LoVo (cell line): Measurements from ENCODE around the gene OSBPL5.
"Not testable (repeated sequence)": the region's sequence is repeated elsewhere in the genome, so short reads cannot be mapped to it uniquely, and the experiment has no call there.

Experiments used
- DNase-seq: peaks from one replicate; pipeline ENCODE4 v3.0.0-alpha.2; 2016; ENCODE audit warnings: low spot score

Gene OSBPL5

DNA sequence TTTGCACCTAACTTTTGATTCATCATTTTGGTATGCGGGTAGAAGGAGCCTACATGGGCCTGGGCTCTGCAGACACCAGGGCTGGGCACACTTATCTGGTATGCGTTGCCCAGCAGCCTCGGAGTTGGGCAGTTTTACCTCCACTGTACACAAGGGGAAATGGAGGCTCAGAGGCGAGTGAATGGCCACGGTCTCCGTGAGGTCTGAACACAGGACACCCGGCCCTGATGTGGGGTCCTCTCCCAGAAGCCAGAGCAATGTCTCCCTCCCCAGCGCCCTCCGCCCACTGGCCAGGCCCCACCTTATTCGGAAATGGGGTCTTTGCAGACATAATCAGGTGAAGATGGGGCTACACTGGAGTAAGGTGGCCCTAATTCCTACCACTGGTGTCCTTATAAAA is 43.7 kb downstream of the OSBPL5 start:
- no peak for DNase-seq

- DNase-seq, result no peak
Observed at GRCh38 chr11:3120071-3120792, 44.9 kb downstream of the OSBPL5 start.

- no peak for DNase-seq
Observed at GRCh38 chr11:3119141-3119821, 45.8 kb downstream of the OSBPL5 start.

DNA sequence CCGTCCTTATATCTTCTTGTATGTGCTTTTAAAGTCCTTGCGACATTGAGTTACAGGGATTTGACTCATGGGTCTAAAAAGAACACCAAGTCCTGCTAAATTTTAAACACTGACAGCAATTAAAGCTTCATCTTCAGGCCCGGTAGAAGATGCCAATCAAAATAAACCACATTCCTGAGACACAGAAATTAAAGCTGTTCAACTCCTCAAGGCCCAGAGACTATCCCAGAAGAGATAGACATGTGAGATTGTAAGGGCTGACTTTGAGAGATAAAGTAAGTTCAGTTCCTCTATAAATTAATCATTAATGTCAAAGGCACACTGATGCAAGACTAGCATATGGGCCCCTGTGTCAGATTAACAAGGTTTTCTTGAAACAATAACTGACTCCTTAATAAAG is 49.8 kb downstream of the OSBPL5 start:
- DNase-seq, result no peak

DNA sequence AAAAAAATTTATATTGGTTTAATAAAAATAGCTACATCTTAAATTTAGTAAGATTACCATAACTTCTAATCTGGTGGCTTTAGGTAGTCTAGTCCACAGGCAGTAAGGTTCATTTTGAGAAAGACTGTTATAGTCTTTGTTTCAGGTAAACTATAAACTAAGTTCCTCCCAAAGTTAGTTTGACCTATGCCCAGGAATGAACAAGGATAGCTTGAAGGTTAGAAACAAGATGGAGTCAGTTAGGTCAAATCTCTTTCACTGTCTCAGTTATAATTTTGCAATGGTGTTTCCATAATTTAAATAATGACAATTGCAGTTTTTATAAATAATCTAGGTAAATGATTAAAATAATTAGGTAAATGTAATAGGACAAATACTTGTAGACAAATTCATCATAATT is 51.4 kb downstream of the OSBPL5 start:
- DNase-seq, result not testable (repeated sequence)

DNA sequence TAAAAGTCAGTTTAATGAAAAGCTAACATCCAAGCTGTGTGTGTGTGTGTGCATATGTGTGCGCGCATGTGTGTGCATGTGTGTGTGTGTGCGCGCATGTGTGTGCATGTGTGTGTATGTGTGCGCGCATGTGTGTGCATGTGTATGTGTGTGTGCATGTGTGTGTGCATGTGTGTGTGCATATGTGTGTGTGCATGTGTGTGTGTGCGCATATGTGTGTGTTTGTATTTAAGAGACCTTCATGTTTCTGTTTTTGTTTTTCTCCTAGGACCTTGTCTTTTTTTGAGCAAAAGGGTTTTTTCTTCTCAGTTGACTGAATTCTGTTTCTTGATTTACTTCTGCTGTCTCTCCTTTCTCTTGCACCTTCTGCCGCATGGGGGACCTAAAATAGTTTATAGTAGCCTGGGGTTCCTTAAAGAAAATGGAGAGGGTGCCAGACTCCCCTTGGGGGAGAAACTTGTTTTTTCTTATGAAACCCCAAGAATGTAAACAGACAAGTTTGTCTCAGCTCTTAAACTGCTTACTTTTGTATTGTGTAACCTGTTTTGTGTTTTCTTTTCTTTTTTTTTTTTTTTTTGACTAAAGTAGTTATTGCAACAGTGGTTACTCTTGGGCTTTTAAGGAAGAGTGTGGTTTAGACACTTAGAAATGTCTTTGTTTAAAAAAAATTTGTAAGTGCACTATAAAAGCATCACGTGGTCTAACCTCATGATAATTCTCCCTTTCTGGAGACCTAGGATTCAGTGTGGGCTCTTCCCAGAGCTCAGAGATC is 53.0 kb downstream of the OSBPL5 start:
- DNase-seq, result no peak

- no peak for DNase-seq
Observed at GRCh38 chr11:3111466-3111865, 53.6 kb downstream of the OSBPL5 start.

- no peak for DNase-seq
Observed at GRCh38 chr11:3109921-3110706, 55.0 kb downstream of the OSBPL5 start.

- DNase-seq, result no peak
Observed at GRCh38 chr11:3109434-3109833, 55.7 kb downstream of the OSBPL5 start.

DNA sequence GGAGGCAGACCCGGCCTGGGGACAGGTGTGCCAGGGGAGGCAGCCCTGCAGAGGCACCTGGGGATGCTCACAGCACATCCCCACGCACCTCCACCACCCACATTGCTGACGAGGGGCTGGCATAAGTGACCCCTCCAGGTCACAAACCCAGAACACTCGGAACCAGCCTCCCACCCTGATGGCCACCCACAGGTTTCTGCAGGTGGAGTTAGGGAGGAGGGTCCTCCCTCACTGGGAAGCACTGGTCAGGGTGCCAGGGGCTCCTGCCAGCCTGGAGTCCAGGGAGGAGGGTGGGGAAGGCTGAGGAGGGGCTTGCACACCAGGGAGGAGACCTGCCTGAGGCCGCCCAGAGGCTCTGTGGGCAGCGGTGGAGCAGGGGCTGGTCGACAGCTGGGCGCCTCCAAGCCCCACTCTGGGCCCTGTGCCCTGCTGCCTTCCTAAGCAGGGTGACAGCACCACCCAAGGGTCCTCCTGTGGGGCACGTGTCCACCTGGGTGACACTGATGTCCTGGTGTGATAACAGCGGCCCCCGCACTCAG is 56.9 kb downstream of the OSBPL5 start:
- no peak for DNase-seq

GRCh38 chr11:3107608-3108182 is 57.4 kb downstream of the OSBPL5 start:
- no peak for DNase-seq

- DNase-seq, result no peak
Observed at GRCh38 chr11:3106736-3107524, 58.2 kb downstream of the OSBPL5 start.

- DNase-seq, result no peak
Observed at GRCh38 chr11:3105791-3106735, 59.0 kb downstream of the OSBPL5 start.

- DNase-seq, result no peak
Observed at GRCh38 chr11:3104961-3105790, 59.9 kb downstream of the OSBPL5 start.

DNA sequence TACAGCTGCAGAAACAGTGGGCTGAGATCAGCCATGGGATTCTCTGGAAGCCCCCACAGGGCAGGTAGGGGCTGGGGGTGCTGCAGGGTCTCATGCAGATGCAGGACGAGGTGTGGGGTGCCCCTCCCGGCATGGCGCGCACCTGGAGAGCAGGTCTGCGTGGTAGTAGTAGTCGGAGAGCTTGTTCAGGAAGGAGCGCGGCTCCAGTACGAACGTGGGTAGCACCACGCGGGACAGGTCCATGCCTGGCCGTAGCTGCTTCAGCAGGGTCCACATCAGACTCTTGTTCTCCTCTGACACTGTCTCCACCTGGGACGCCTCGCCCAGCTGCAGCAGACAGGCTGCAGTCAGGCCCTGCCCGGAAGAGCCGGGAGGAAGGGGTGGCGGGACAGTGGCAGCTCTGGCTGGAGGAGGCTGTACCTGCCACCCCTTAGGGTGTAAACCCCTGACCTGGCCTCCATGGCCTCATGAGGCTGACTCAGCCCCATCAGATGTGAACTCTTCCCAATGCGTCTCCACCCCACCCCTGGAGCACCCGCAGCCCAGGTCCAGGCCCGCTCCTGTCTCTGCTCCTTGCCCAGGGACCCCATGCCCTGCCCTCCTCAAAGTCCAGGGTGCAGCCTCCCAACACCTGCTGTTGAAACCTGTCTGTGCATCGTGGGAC is 60.9 kb downstream of the OSBPL5 start:
- no peak for DNase-seq

DNA sequence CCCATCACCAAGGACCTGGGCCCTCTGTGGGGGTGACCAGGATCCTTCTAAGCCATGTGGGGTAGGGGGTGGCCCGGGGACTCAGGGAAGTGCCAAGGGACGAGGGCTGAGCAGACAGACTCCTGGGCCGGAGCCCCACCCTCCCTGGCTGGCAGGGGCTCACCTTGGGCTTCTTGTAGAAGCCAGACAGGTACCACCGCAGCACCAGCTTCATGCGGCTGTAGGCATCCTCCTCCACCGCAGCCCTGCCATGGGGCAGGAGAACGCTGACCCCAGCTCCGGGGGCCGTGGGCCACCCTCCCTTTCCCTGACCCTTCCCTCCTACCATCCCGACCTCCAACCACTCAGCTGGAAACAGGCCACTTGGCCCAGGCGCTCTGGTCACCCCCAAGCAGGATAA is 62.0 kb downstream of the OSBPL5 start:
- no peak for DNase-seq

GRCh38 chr11:3102641-3102921 is 62.5 kb downstream of the OSBPL5 start:
- DNase-seq, result no peak

- DNase-seq, result no peak
Observed at GRCh38 chr11:3101921-3102640, 63.0 kb downstream of the OSBPL5 start.
